H1 (cell line): ENCODE results near the gene CEP85L. TPM values are rescaled to one million over a fixed set of nuclear protein-coding genes. Genes with fewer than 3 reads are reported as not detected.

Experiments
- CTCF ChIA-PET: fragments of 300-600 bp; sonication (Branson Sonifier 250); formaldehyde crosslinking; loops from one replicate; lab custom pipeline; 2021; ENCODE audit not compliant: partially characterized antibody; lab: Charles Lee
- POLR2A ChIA-PET: fragments of 300-600 bp; sonication (Branson Sonifier 250); formaldehyde crosslinking; loops from one replicate; lab custom pipeline; 2021; ENCODE audit warnings: inconsistent platforms; ENCODE audit not compliant: partially characterized antibody; lab: Charles Lee
- DNase-seq, 2 experiments: peaks; one replicate each; pipeline versions ENCODE4 v3.0.0 to v3.0.0-alpha.2; 2010 to 2022; ENCODE audit warnings: low spot score in 2 of 2, low read depth in 1 of 2, mixed read lengths in 1 of 2
- FAIRE-seq: peaks from 2 replicates; lab custom pipeline; 2011; peaks lifted over from hg19 to GRCh38; lab: Jason Lieb, UNC
- H2AFZ ChIP-seq: 2 replicates; pipeline ENCODE4 v1.8.1; 2012; ENCODE audit warnings: low read length, inconsistent platforms
- H2AK5ac ChIP-seq: 2 replicates; pipeline ENCODE4 v1.6.1; 2013; ENCODE audit warnings: low read depth, low read length
- H2BK120ac ChIP-seq: replicated peaks from 2 replicates; pipeline ENCODE3; 2013; ENCODE audit warnings: low read depth, low read length, inconsistent platforms
- H2BK12ac ChIP-seq: 2 replicates; pipeline ENCODE4 v1.6.1; 2013; ENCODE audit warnings: low read depth, low read length
- H2BK15ac ChIP-seq: 2 replicates; pipeline ENCODE4 v1.6.1; 2013; ENCODE audit warnings: low read length
- H2BK20ac ChIP-seq: 2 replicates; pipeline ENCODE4 v1.6.1; 2013; ENCODE audit warnings: low read length
- H2BK5ac ChIP-seq: 2 replicates; pipeline ENCODE4 v1.6.1; 2013; ENCODE audit warnings: low read depth, low read length
- H3K14ac ChIP-seq: 2 replicates; pipeline ENCODE4 v1.6.1; 2013; ENCODE audit warnings: inconsistent platforms; ENCODE audit not compliant: insufficient read length
- H3K18ac ChIP-seq: 2 replicates; pipeline ENCODE4 v1.6.1; 2013; ENCODE audit warnings: low read length; ENCODE audit errors: extremely low read depth
- H3K23ac ChIP-seq: 2 replicates; pipeline ENCODE4 v1.6.1; 2013; ENCODE audit warnings: inconsistent platforms; ENCODE audit not compliant: insufficient read length
- H3K23me2 ChIP-seq: 2 replicates; pipeline ENCODE4 v1.6.1; 2013; ENCODE audit warnings: low read depth, low read length
- H3K27ac ChIP-seq: 2 replicates; pipeline ENCODE4 v1.6.1; 2011; ENCODE audit warnings: low read depth, low read length, inconsistent platforms
- H3K27me3 ChIP-seq, 4 experiments: replicated peaks in 1 of 4; 1 replicate in 1 of 4; 2 replicates in 3 of 4; pipeline versions ENCODE4 v1.6.1 to v1.8.1; 2011 to 2013; ENCODE audit warnings: low read length in 3 of 4, mild to moderate bottlenecking in 3 of 4, inconsistent platforms in 2 of 4, mixed read lengths in 2 of 4, moderate library complexity in 1 of 4; ENCODE audit not compliant: control insufficient read depth in 3 of 4, insufficient read depth in 3 of 4; ENCODE audit errors: extremely low read depth in 1 of 4
- H3K36me3 ChIP-seq, 4 experiments: 2 replicates each; pipeline versions ENCODE4 v1.6.1 to v1.8.1; 2011 to 2013; ENCODE audit warnings: mild to moderate bottlenecking in 4 of 4, low read length in 3 of 4, moderate library complexity in 2 of 4, control low read depth in 1 of 4, inconsistent platforms in 1 of 4; ENCODE audit not compliant: insufficient read depth in 4 of 4, control insufficient read depth in 2 of 4
- H3K4ac ChIP-seq: replicated peaks from 2 replicates; pipeline ENCODE3; 2013; ENCODE audit warnings: low read length, low read depth, mixed read lengths, inconsistent platforms; ENCODE audit not compliant: insufficient read length
- H3K4me1 ChIP-seq, 4 experiments: replicated peaks in 1 of 4; 1 replicate in 1 of 4; 2 replicates in 3 of 4; pipeline versions ENCODE4 v1.6.1 to v1.8.1; 2011 to 2013; ENCODE audit warnings: low read length in 3 of 4, inconsistent platforms in 2 of 4, mixed read lengths in 1 of 4; ENCODE audit not compliant: insufficient read depth in 4 of 4, control insufficient read depth in 3 of 4
- H3K4me2 ChIP-seq, 2 experiments: 2 replicates each; pipeline versions ENCODE4 v1.6.1 to v1.8.1; 2011 to 2013; ENCODE audit warnings: low read depth in 2 of 2, low read length in 2 of 2, control low read depth in 1 of 2, inconsistent platforms in 1 of 2, mild to moderate bottlenecking in 1 of 2; ENCODE audit not compliant: insufficient read depth in 1 of 2
- H3K4me3 ChIP-seq, 4 experiments: fragments of 200-600, 300-600 bp in 1 of 4; sonication (generic), shearing (Covaris generic), sonication (Bioruptor Twin) in 1 of 4; 2 replicates each; pipeline versions ENCODE4 v1.5.1 to v1.8.1; 2011 to 2016; ENCODE audit warnings: low read length in 4 of 4, low read depth in 3 of 4, control low read depth in 2 of 4, inconsistent platforms in 2 of 4, mild to moderate bottlenecking in 2 of 4, mixed read lengths in 1 of 4, moderate library complexity in 1 of 4; ENCODE audit not compliant: insufficient read depth in 2 of 4; ENCODE audit errors: extremely low read depth in 1 of 4
- H3K56ac ChIP-seq: replicated peaks from 2 replicates; pipeline ENCODE3; 2013; ENCODE audit warnings: low read depth, mild to moderate bottlenecking, mixed read lengths, low read length, inconsistent platforms; ENCODE audit not compliant: insufficient read length
- H3K79me1 ChIP-seq: 2 replicates; pipeline ENCODE4 v1.6.1; 2013; ENCODE audit warnings: low read depth, low read length, control low read depth
- H3K79me2 ChIP-seq, 2 experiments: 2 replicates each; pipeline versions ENCODE4 v1.6.1 to v1.8.1; 2012 to 2013; ENCODE audit warnings: low read length in 2 of 2, mild to moderate bottlenecking in 2 of 2, inconsistent platforms in 1 of 2; ENCODE audit not compliant: insufficient read depth in 2 of 2, control insufficient read depth in 1 of 2
- H3K9ac ChIP-seq, 4 experiments: replicated peaks in 1 of 4; 1 replicate in 1 of 4; 2 replicates in 3 of 4; pipeline versions ENCODE4 v1.6.1 to v1.8.1; 2011 to 2013; ENCODE audit warnings: low read depth in 3 of 4, low read length in 3 of 4, control low read depth in 2 of 4, mild to moderate bottlenecking in 2 of 4, moderate library complexity in 2 of 4, inconsistent platforms in 1 of 4; ENCODE audit errors: extremely low read depth in 1 of 4
- H3K9me3 ChIP-seq, 2 experiments: 2 replicates each; pipeline versions ENCODE4 v1.6.1 to v1.8.1; 2012 to 2013; ENCODE audit warnings: mild to moderate bottlenecking in 2 of 2, moderate library complexity in 2 of 2, control low read depth in 1 of 2, inconsistent platforms in 1 of 2, low read depth in 1 of 2, low read length in 1 of 2, mixed read lengths in 1 of 2; ENCODE audit not compliant: insufficient read depth in 2 of 2
- H4K20me1 ChIP-seq, 2 experiments: replicated peaks in 1 of 2; 2 replicates each; pipeline versions ENCODE3 to v1.8.1; 2011 to 2013; ENCODE audit warnings: inconsistent platforms in 2 of 2, low read length in 2 of 2, mild to moderate bottlenecking in 1 of 2; ENCODE audit not compliant: insufficient read depth in 2 of 2, control insufficient read depth in 1 of 2
- H4K5ac ChIP-seq: 2 replicates; pipeline ENCODE4 v1.6.1; 2013; ENCODE audit warnings: low read length, low read depth, mixed read lengths, inconsistent platforms; ENCODE audit not compliant: insufficient read length
- H4K8ac ChIP-seq: 2 replicates; pipeline ENCODE4 v1.8.0; 2013; ENCODE audit warnings: mild to moderate bottlenecking, moderate library complexity, low read length, inconsistent platforms; ENCODE audit not compliant: insufficient read depth; ENCODE audit errors: extremely low read depth
- H4K91ac ChIP-seq: replicated peaks from 2 replicates; pipeline ENCODE3; 2013; ENCODE audit warnings: low read length, mixed read lengths, inconsistent platforms; ENCODE audit not compliant: insufficient read length
- CBX8 ChIP-seq: fragments of 300-800, 300-1000 bp; sonication (generic); IDR thresholded peaks from 2 replicates; pipeline ENCODE4 v1.7.1; 2016; ENCODE audit warnings: low read depth, low read length, borderline replicate concordance
- FOSL1 ChIP-seq: IDR thresholded peaks from 2 replicates; pipeline ENCODE4 v1.6.1; 2011; ENCODE audit warnings: mild to moderate bottlenecking, low read depth, low read length, moderate library complexity; ENCODE audit not compliant: insufficient read depth
- HDAC6 ChIP-seq: IDR thresholded peaks from one replicate; pipeline ENCODE4 v1.7.1; 2012; ENCODE audit warnings: low read depth, mild to moderate bottlenecking, inconsistent platforms, low read length, moderate library complexity
- POLR2AphosphoS5 ChIP-seq: IDR thresholded peaks from 2 replicates; pipeline ENCODE4 v1.6.1; 2011; ENCODE audit warnings: low read depth, low read length
- SIRT6 ChIP-seq: IDR thresholded peaks from one replicate; pipeline ENCODE4 v1.7.1; 2012; ENCODE audit warnings: low read length, inconsistent platforms
- SUZ12 ChIP-seq: fragments of 200-600 bp; sonication (generic); IDR thresholded peaks from 2 replicates; pipeline ENCODE4 v1.6.1; 2012; ENCODE audit warnings: mild to moderate bottlenecking, inconsistent platforms, low read length, moderate library complexity, mixed read lengths
- WGBS, 2 experiments: shearing (Covaris generic) in 1 of 2; methylation state at CpG; one replicate each; pipeline versions ENCODE4 v1.1.6 to v1.1.7; 2013 to 2015; ENCODE audit warnings: low lambda C conversion rate in 2 of 2, mixed read lengths in 2 of 2, inconsistent platforms in 1 of 2, low coverage in 1 of 2, missing lambda C conversion rate in 1 of 2; ENCODE audit not compliant: insufficient replicate concordance in 2 of 2, insufficient coverage in 1 of 2, insufficient read length in 1 of 2; ENCODE audit errors: extremely low coverage in 1 of 2, missing lambda C conversion rate in 1 of 2; 5-methylcytosine and 5-hydroxymethylcytosine counted together
- polyA plus RNA-seq, 7 experiments: library from polyadenylated mRNA; depleted of rRNA in 3 of 7; stranded (reverse) in 5 of 7; unstranded in 2 of 7; fragments of >200 nt in 5 of 7; fragments of 200-250 nt in 2 of 7; gene quantifications; 1 replicate in 5 of 7; 2 replicates in 1 of 7; 4 replicates in 1 of 7; pipeline versions ENCODE4 v1.2.1 to v1.2.3, GENCODE V29; 2011 to 2013; ENCODE audit warnings: missing spikeins in 2 of 7, mixed read lengths in 2 of 7
- total RNA-seq: library from RNA; stranded (reverse); fragmentation: NEBNext Ultra II Directional; extraction: Animal tissue kit (Norgen Biotek cat#: 25700); gene quantifications from 2 replicates; pipeline ENCODE4 v1.2.1, GENCODE V29; 2021

CEP85L gene
- total and polyA plus RNA-seq, 2 of the 8 experiments (the other 6 are each of a cell fraction or from before 2014, with no cell fraction given), result 3.2 to 27.6 TPM

DNA sequence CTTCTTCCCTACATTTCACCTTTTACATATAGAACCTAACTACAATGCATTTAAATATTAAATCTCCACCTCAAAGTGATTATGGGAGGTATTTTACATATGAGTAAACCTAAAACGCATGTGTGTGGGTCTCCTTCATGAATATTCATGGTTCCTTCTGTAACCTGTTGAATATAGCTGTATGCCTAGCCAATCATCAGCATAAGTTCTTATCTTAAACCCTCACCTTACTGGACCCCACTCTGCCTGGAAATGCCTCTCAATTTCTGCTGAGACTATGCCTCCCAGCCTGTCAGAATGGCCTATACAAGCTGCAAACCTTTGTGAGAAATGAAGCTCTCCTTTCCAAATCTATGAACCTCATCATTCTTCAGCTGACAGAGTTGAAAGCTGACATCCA, 21.3 kb downstream of the CEP85L start:
- POLR2A ChIA-PET, result no interaction called here
- H3K9ac ChIP-seq, result no peak overlapping the region; a peak in 1 of 7 replicates
- peaks cover 0 to 10% (median 5%) of the 10 kb centered on the region in 4 experiments; a peak in 4 of 7 replicates for H3K4me1 ChIP-seq
- TF ChIP-seq SIRT6 (no peak), FOSL1 (no peak), SUZ12 (no peak), CBX8 (no peak), HDAC6 (no peak), POLR2AphosphoS5 (no peak)
- TF ChIP-seq, all 59 proteins: peak for 0
- Histone ChIP-seq H2AFZ (no peak overlapping the region), H3K79me2 (peaks cover 0 to 8% of the 10 kb centered on the region in 2 experiments; a peak in 2 of 4 replicates), H3K14ac (no peak overlapping the region), H2AK5ac (no peak overlapping the region), H2BK120ac (no peak overlapping the region), H3K4me2 (peak overlapping the region in 1 of 2 experiments; percentile 42; a peak in 3 of 4 replicates), H3K18ac (no peak overlapping the region), H3K4me3 (peak overlapping the region in 1 of 4 experiments; percentile 26; a peak in 1 of 8 replicates), H2BK5ac (no peak overlapping the region), H3K9me3 (peaks cover 10 to 13% of the 10 kb centered on the region in 2 experiments; a peak in 2 of 4 replicates), H3K79me1 (no peaks in the 10 kb centered on the region), H4K20me1 (no peaks in the 10 kb centered on the region), H3K23ac (no peak overlapping the region), H3K23me2 (no peaks in the 10 kb centered on the region), H2BK20ac (no peak overlapping the region), H4K8ac (no peak overlapping the region), H3K56ac (no peak overlapping the region), H3K27ac (no peak overlapping the region), H2BK15ac (no peak overlapping the region), H4K91ac (no peak overlapping the region), H3K36me3 (peaks cover 0 to 5% (median 0%) of the 10 kb centered on the region in 4 experiments; a peak in 2 of 8 replicates), H3K27me3 (no peaks in the 10 kb centered on the region), H3K4ac (no peak overlapping the region), H2BK12ac (no peak overlapping the region), H4K5ac (peak overlapping the region; percentile 10)
- WGBS, 2 experiments, result 13% methylated on average over 1 of the region's 1 CpG; no CpG with 5 or more reads in 1 of the 2 experiments
- CTCF ChIA-PET, result interaction anchor here (0.7 to 1.0 kb wide), 2 partner anchors 41 to 65 kb away, joined by 3 read pairs; no protein-coding TSS in a partner anchor
- peak; percentile 7 for FAIRE-seq
- DNase-seq, result peak in 1 of 2 experiments; percentile 29
